ENCODE measurements around the gene CACNB1. TPM values are rescaled to one million over a fixed set of nuclear protein-coding genes. Genes with fewer than 3 reads are reported as not detected.
A peak's percentile ranks its signal among the peaks of the same experiment; 100 is the strongest.

The CACNB1 gene
- total and polyA plus RNA-seq, 2 of the 13 experiments (the other 11 are each of a cell fraction or from before 2014, with no cell fraction given) = 0.75 to 1.5 TPM

GRCh38 chr17:39244016-39244599 is 46.6 kb upstream of the CACNB1 start (continued):
- TF ChIP-seq ARID4A (CRISPR knock-in tag; IDR thresholded peaks at IDR 0.05; ENCODE audit: borderline replicate concordance) (0 out of 2 replicates have a peak, but pooled peaks have one; percentile 3), ZNF607 (CRISPR knock-in tag; IDR thresholded peaks at IDR 0.05; ENCODE audit: borderline replicate concordance) (peak; percentile 8; the same call in 1 of the 2 replicates), ZNF530 (CRISPR knock-in tag; IDR thresholded peaks at IDR 0.05; ENCODE audit: low read depth) (no peak)

- FAIRE-seq (no peak), DNase-seq (ENCODE audit: low spot score) (no peak), ATAC-seq (no peak)
- no peak overlapping the region for H3K27ac ChIP-seq (ENCODE audit: extremely low read length, insufficient read depth, low read length)
- H4K20me1 ChIP-seq (ENCODE audit: insufficient read depth, low read length) = no peaks in the 10 kb centered on the region
- in situ Hi-C loops (cut with HindIII; ENCODE audit: extremely low pct_ligation_motif_present, low pct_unique_long_range_greater_than_20kb) (no loop called here), intact Hi-C loops (cut with micrococcal nuclease; ENCODE audit: unreplicated experiment) (loop anchor here (5.0 kb wide), 1 partner anchor 51 kb away; no protein-coding TSS in a partner anchor)
- H3K36me3 ChIP-seq (replicated peaks in 1 of 2; ENCODE audit: control insufficient read depth in 1 of 2, insufficient read depth in 2 of 2, low read length in 2 of 2) = no peaks in the 10 kb centered on the region
- peaks cover 0 to 5% of the 10 kb centered on the region in 2 experiments; a peak in 2 of 5 replicates for H3K27me3 ChIP-seq (ENCODE audit: control insufficient read depth in 1 of 2, insufficient read depth in 2 of 2, low read length in 2 of 2)
- WGBS (ENCODE audit: low lambda C conversion rate) = 46% methylated on average over 8 of the region's 8 CpGs
- ChIA-PET CTCF (ENCODE audit: low intra/inter-chr PET ratio, low total read pairs) (interaction anchor here (4.2 kb wide), 1 partner anchor 36 kb away, joined by 35 read pairs; no protein-coding TSS in a partner anchor), POLR2A (interaction anchor here (0.6 to 3.2 kb wide), 2 partner anchors 37 to 429 kb away, joined by 3 to 24 read pairs; no protein-coding TSS in a partner anchor)
- no TSS peak for BruUV-seq (replicated peaks)
- no peak overlapping the region for H3K4me3 ChIP-seq (replicated peaks in 1 of 3; ENCODE audit: insufficient read depth in 1 of 3, low read depth in 2 of 3, low read length in 3 of 3)
- H3K4me2 ChIP-seq (ENCODE audit: low read depth, low read length) = no peak overlapping the region
- no peaks in the 10 kb centered on the region for H3K9me3 ChIP-seq (ENCODE audit: low read length)
- no peak overlapping the region for H2AFZ ChIP-seq (ENCODE audit: low read length)
- H3K4me1 ChIP-seq (ENCODE audit: insufficient read depth, low read length) = peaks cover 11% of the 10 kb centered on the region
- no peak overlapping the region for H3K9ac ChIP-seq (ENCODE audit: insufficient read depth, low read depth, low read length)
- H3K79me2 ChIP-seq (ENCODE audit: insufficient read depth, low read length) = no peaks in the 10 kb centered on the region
- no peak for TF ChIP-seq ZNF143 (CRISPR knock-in tag; IDR thresholded peaks at IDR 0.05)
- no peak for TF ChIP-seq ISX (CRISPR knock-in tag; conservative IDR thresholded peaks at IDR 0.05)
- TF ChIP-seq SMAD3 (CRISPR knock-in tag; IDR thresholded peaks at IDR 0.05) = no peak
- TF ChIP-seq ZNF335 (CRISPR knock-in tag; IDR thresholded peaks at IDR 0.05) = no peak
- TF ChIP-seq GTF2F1 (IDR thresholded peaks at IDR 0.05; ENCODE audit: low read length) = no peak
- TF ChIP-seq ZNF496 (CRISPR knock-in tag; IDR thresholded peaks at IDR 0.05; ENCODE audit: insufficient replicate concordance) = no peak
- no peak for TF ChIP-seq HOXA5 (CRISPR knock-in tag; IDR thresholded peaks at IDR 0.05)
- no peak for TF ChIP-seq ZNF234 (CRISPR knock-in tag; conservative IDR thresholded peaks at IDR 0.05)
- TF ChIP-seq ZNF747 (CRISPR knock-in tag; IDR thresholded peaks at IDR 0.05; ENCODE audit: borderline replicate concordance) = no peak
- no peak for TF ChIP-seq NR2F1 (CRISPR knock-in tag; IDR thresholded peaks at IDR 0.05)
- TF ChIP-seq PPARG (CRISPR knock-in tag; conservative IDR thresholded peaks at IDR 0.05) = no peak
- no peak for TF ChIP-seq ZNF780A (CRISPR knock-in tag; IDR thresholded peaks at IDR 0.05)
- no peak for TF ChIP-seq PBX2 (CRISPR knock-in tag; IDR thresholded peaks at IDR 0.05)
- no peak for TF ChIP-seq NR2F6 (IDR thresholded peaks at IDR 0.05)
- no peak for TF ChIP-seq NR2F6 (CRISPR knock-in tag; IDR thresholded peaks at IDR 0.05)
- TF ChIP-seq, protein P1, sequence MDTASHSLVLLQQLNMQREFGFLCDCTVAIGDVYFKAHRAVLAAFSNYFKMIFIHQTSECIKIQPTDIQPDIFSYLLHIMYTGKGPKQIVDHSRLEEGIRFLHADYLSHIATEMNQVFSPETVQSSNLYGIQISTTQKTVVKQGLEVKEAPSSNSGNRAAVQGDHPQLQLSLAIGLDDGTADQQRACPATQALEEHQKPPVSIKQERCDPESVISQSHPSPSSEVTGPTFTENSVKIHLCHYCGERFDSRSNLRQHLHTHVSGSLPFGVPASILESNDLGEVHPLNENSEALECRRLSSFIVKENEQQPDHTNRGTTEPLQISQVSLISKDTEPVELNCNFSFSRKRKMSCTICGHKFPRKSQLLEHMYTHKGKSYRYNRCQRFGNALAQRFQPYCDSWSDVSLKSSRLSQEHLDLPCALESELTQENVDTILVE (CRISPR knock-in tag; IDR thresholded peaks at IDR 0.05) = no peak
Measured at GRCh38 chr17:39243155-39243554, 45.7 kb upstream of the CACNB1 start.
